Anterior cingulate cortex (tissue), 58 donors: Measurements from ENCODE around the gene RNF223.

Source experiments
- DNase-seq, 58 donors: peaks; one replicate each; lab custom pipeline; 2025; lab: John Stamatoyannopoulos, UW

Gene RNF223

DNA sequence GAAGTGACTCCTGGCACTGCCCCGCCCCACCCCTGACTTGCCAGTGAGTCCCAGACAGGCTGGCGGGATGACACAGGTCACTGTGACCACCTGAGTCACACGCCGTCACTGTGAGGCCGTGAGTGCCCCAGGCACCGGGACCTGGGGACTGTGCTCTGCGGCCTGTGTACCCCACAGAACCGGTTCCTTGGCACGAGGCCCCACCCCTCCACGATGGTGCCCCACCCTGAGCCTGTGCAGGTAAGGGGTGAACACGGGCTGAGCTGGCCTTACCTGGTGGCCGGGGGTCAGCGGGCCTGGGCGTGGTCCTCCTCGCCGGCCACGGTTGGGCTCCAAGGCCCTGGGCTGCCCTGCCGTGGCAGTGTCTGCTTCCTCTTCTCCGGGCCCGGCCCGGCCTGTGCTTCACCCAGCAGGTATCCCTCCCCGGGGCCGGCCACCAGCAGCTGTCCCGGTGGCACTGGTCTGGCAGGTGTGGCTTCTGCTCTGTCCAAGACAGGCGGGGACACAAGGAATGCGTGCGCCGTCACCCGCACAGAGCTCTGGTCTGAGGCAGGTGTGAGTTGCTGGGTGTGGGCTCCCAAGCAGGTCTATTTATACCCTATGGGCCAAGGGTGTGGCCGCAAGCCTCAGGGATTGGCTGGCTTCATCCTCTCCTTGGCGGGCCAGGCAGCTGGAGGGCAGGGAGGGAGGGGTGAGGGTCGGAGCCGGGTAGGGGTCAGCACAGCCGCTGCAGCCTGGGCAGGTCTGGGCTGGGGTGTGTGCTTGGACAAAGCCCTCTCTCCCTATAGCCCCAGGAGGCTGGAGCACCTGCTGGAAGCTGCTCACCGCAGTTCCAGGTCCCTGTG, at the start of gene RNF223:
TSS of gene RNF223 (minus strand) at position 564 of the 845 bp plus-strand sequence. CDS start 1,740 bp downstream, outside the sequence.
- DNase-seq, result no peak

DNA sequence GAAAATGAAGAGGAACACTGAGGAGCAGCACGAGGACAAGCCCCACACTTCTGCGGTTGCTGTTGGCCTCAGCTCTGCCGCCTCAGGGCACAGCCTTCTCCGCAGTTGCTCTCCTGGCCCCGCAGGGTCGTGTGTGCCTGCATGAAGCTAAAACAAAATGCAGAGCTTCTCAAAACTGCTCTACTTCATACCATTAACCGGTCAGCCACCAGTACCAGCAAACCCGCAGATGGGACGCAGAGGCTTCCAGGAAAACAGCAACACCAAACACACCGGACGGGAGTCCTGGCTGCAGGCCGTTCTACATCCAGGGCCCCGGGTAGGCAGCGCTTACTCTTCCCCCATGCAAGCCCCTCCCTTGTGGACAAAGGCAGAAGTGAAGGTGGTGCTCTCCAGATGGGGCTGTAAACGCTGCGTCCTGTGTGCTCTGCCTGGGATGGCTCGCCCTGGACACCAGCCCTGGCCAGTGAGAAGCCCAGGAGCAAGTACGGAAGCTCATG, 48.9 kb upstream of the RNF223 start:
- DNase-seq, result no peak

DNA sequence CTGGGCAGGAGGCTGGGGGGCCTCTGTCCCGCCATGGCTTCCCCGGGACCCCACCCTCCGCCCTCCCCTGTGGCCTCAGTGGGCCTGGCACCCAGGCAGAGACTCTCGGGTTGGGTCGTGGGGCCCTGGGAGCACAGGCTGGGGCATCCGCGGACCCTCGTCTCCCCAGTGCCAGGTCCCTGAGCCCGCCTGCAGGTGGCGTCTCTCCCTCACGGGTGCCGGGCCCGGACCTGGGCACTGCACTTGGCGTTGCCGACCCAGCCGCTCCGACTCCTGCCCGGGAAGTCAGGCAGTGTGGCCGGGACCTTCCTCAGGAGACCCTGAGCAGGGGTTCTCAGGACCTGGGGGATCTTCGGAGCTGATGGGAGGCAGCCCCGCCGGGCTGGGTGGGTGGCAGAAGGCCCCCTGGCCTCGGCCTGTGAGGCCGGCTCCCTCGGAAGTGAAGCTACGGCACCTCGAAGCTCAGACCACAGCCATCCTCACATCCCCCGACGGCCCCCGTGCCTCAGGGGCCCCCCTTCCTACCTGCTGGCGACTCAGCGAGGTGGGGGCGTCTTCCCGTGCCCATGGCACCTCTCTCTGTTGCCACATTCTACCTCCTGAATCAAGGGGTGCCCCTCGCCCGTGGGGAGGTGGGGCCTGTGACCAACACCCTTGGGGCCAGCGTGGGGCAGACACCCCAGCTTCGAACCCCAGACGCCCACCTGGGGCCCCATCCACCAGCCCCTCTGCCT, 48.1 kb upstream of the RNF223 start:
- DNase-seq, result peak in 54 of 58 donors; percentile 5 to 84 (median 58)

GRCh38 chr1:1121611-1122077, 47.5 kb upstream of the RNF223 start:
- no peak for DNase-seq

- DNase-seq, result no peak
Observed at GRCh38 chr1:1120866-1121591, 46.9 kb upstream of the RNF223 start.

DNA sequence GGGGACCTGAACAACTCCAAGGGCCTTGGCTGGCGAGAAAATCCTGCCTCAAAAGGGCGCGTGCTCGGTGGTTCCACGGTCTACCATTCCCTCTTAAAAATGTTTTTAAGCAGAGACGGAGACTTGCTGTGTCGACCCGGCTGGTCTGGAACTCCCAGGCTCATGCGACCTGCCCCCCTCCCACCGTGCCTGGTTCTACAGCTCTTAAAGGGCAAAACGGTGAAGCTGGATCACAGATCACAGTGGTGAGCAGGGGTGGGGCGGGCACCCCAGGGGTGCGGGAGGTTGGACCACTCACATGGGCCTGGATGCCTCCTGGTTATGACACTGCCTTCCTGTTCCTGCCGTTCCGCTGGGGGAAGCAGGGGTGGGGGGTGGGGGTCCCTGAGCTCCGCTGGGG, 46.0 kb upstream of the RNF223 start:
- DNase-seq, result no peak

GRCh38 chr1:1119272-1119890, 45.3 kb upstream of the RNF223 start:
- no peak for DNase-seq

DNA sequence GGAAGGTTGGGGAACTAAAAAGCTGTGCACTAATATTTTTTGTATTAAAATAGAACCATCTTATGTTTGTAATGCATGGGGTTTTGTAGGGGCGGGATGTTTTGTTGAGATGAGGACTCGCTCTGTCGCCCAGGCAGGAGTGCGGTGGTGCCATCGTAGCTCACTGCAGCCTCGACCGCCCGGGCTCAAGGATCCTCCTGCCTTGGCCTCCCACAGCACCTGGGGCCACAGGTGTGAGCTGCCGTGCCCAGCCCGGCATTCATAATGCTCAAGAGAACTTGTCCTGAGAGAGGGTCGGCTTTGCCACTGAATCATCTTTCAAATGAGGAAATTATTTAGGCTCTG, 44.7 kb upstream of the RNF223 start:
- no peak for DNase-seq

GRCh38 chr1:1118011-1118875, 44.1 kb upstream of the RNF223 start:
- no peak for DNase-seq

DNA sequence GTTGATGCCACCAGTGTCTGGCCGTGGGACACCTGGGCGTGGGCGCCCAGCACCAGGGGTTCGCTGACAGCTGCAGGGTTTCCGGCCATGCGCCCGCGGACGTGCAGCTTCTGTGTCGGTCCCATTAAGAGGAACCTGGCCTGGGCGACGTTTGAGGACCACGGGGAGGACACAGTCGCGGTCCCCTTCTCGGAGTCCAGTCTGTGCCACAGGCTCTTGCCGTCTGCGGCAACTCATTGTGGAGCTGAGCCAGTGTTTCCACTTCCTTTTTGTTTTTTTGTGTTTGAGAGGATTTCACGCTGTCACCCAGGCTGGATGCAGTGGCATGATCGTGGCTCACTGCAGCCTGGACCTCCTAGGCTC, 43.3 kb upstream of the RNF223 start:
- no peak for DNase-seq

DNA sequence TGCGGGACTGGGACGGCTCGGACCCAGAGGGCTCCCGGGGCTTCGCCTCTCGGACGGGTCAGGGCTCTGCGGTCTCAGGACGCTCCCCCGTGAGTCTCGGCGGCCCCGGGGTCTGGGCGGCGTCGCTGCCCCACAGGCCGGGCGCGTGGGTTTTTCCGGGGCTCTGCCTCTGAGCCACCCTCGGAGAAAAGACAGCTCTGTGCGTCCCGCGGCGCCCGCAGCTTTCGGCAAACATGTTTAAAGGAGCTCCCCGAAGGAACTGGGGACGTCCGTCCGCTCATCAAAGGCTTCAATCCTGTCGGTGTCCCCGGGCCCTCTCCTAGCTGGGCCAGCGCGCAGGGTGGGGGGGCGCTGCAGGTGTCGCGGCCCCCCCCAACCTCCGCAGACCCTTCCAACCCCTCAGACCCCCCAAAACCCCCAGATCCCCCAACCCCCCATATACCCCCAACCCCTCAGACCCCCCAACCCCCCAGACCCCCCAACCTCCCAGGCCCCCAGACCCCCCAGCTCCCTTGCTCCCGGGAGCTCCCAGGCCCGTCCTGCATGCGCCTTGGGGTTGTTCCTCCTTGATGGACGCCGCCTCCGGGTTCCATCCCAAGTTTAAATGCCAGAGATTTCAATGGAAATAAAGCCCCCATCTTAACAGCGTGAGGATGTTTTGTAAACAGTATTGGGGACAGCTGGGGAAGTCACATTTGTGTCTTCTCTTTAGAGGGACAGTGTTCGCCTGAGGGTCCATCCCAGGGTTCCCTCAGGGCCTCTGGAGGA, 42.8 kb upstream of the RNF223 start:
- DNase-seq, result peak in 2 of 58 donors; percentile 49 to 52

DNA sequence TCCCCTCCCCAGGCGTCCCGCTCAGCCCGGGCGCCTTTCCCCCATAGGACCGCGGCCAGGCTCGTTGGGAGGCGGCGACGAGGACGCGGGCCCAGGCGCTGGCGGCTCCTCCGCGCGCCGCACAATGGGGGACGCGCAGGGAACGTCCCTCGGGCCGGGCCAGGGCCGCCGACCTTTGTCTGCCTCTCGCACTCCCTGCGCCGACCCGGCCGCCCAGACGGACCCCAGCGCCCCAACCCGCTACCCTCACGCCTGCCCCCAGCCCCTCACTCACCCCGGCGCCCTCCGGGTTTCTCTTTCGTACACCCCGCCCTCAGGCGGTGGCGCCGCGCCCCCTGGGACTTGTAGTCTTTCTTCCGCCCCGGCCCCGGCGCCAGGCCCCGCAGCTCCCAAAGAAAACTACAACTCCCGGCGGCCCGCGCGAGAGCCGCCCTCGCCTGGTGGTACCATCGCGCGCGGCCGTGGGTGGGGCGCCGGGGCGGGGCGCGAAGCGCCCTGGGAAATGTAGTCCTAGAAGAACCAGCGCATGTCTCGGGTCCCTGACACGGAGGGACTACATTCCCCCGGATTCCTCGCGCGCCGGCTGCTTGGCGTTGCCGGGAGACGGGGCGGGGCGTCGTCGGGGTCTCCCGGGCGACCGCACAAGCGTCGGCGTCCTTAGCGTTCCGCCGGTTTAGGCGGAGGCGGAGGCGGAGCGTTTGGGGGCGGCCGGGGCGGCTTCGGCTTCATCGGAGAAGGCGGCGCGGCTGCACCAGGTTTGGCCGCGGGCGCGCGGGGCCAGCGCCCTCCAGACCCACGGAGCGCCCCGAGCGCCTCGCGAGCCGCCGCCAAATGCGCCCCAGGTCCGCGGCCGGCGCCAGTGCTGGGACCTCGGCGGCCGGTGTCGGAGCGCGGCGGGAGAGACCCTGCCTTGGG, 41.9 kb upstream of the RNF223 start, which contains the start of gene C1orf159:
TSS of gene C1orf159 (minus strand) at position 304 of the 915 bp plus-strand sequence. CDS start 24,546 bp downstream, outside the sequence.
- DNase-seq, result peak; percentile 74 to 99 (median 98)

DNA sequence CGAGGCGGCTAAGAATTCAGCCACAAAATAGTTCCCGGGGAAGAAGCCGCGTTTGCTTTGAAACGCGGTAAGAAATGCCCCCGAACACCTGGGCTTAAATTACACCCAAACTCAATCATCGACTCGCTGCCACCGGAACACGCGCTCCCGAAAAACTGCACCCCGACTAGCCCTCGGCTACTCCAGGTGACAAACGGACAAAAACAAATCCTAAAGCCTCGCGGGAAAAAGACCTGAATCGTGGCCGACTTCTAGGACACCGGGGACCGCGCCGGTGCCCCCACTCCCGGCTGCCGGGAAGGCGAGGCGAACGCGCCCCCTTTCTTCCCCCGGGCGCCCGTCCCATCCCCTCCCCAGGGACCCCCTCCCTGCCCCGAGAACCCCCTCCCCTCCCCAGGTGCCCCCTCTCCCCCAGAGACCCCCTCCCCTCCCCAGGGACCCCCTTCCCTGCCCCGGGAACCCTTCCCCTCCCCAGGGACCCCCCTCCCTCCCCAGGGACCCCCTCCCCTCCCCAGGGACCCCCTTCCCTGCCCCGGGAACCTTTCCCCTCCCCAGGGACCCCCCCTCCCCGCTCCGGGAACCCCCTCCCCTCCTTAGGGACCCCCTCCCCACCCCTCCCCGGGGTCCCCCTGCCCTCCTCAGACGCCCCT, 41.2 kb upstream of the RNF223 start:
- DNase-seq, result no peak

DNA sequence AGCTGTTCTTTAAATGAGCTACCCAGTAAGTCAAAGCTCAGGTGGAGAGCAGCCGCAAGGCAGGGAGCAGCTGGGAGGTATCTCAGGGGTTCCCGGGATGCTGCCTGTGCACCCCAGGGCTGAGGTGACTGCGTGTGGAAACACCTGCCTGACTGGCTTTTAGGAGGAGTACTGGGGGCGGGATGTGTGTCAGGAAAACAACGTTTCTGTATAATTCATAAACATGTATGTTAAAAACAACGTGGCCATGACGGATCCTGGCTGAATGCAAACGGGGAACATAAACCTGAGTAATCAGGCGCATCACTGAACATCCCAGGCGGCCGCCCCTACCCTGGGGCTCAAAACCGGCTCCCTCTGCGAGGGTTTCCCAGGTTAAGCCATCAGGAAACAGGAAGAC, 40.3 kb upstream of the RNF223 start:
- DNase-seq, result no peak

DNA sequence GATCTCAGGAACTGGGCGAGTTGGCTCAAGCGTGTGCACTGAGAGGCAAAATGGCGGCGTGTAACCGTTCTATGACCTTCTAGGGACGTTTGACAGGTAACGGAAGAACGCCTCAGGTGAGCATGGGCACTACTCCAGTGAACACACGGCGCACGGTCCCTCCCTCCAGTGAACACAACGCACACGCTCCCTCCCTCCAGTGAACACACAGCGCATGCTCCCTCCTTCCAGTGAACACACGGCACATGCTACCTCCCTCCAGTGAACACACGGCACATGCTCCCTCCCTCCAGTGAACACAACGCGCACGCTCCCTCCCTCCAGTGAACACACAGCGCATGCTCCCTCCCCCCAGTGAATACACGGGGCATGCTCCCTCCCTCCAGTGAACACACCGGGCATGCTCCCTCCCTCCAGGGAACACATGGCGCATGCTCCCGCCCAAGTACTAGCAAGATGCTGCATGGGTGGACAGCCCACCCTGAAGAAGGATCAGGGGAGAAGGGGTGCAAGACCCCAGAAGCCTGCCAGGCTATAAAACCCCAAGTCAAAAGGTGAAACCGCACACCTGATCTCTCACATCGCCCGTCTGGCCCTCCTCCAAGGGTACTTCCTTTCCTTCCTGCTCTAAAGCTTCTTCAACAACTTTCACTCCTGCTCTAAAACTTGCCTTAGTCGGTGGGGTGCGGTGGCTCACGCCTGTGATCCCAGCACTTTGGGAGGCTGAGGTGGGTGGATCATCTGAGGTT, 38.3 kb upstream of the RNF223 start:
- DNase-seq, result no peak
